ENCODE data around the gene GYPC.

- TF ChIP-seq ZFP3 (CRISPR knock-in tag; IDR thresholded peaks at IDR 0.05) (no peak), CSRNP3 (CRISPR knock-in tag; IDR thresholded peaks at IDR 0.05) (no peak), OSR1 (CRISPR knock-in tag; IDR thresholded peaks at IDR 0.05) (no peak), CREB5 (CRISPR knock-in tag; IDR thresholded peaks at IDR 0.05; ENCODE audit: low read depth) (no peak), ZC3H10 (CRISPR knock-in tag; IDR thresholded peaks at IDR 0.05) (no peak), PATZ1 (CRISPR knock-in tag; IDR thresholded peaks at IDR 0.05; ENCODE audit: borderline replicate concordance) (no peak), ESRRG (CRISPR knock-in tag; IDR thresholded peaks at IDR 0.05) (no peak), ZNF70 (CRISPR knock-in tag; IDR thresholded peaks at IDR 0.05) (no peak), ISL1 (CRISPR knock-in tag; IDR thresholded peaks at IDR 0.05) (no peak), ZNF565 (CRISPR knock-in tag; conservative IDR thresholded peaks at IDR 0.05; ENCODE audit: low read depth) (no peak), POU6F1 (CRISPR knock-in tag; IDR thresholded peaks at IDR 0.05; ENCODE audit: borderline replicate concordance, low read depth) (no peak), TSHZ2 (CRISPR knock-in tag; IDR thresholded peaks at IDR 0.05) (no peak), RARB (CRISPR knock-in tag; IDR thresholded peaks at IDR 0.05) (no peak), BACH2 (CRISPR knock-in tag; IDR thresholded peaks at IDR 0.05; ENCODE audit: borderline replicate concordance) (no peak)
Observed at GRCh38 chr2:126638746-126639145, 17.2 kb upstream of the GYPC start.

Data from SK-N-SH treated with all-trans-retinoic acid at 6 μM for 48 hours (cell line).